Liver (tissue), 9 donors: ENCODE results near the gene CDIPT. TPM values are rescaled to one million over a fixed set of nuclear protein-coding genes. Genes with fewer than 3 reads are reported as not detected.
"Not testable (repeated sequence)": the region's sequence is repeated elsewhere in the genome, so short reads cannot be mapped to it uniquely, and the experiment has no call there.

Source experiments
- DNase-seq: peaks from one replicate; pipeline ENCODE4 v3.0.0-alpha.2; 2017; ENCODE audit warnings: low spot score
- H3K27ac ChIP-seq, 2 donors: one replicate each; pipeline ENCODE4 v1.7.0; 2013; ENCODE audit warnings: inconsistent platforms in 2 of 2, low read length in 2 of 2, control low read depth in 1 of 2, low read depth in 1 of 2, mild to moderate bottlenecking in 1 of 2
- H3K27me3 ChIP-seq, 4 donors: one replicate each; pipeline versions ENCODE4 v1.6.1 to v1.7.0; 2013; ENCODE audit warnings: low read length in 3 of 4, inconsistent platforms in 1 of 4, mild to moderate bottlenecking in 1 of 4, moderate library complexity in 1 of 4; ENCODE audit not compliant: control insufficient read depth in 4 of 4, insufficient read depth in 4 of 4
- H3K36me3 ChIP-seq, 4 donors: one replicate each; pipeline versions ENCODE4 v1.6.1 to v1.7.0; 2013; ENCODE audit warnings: low read length in 3 of 4, mild to moderate bottlenecking in 3 of 4, low read depth in 1 of 4, moderate library complexity in 1 of 4; ENCODE audit not compliant: control insufficient read depth in 4 of 4, insufficient read depth in 3 of 4
- H3K4me1 ChIP-seq, 4 donors: one replicate each; pipeline versions ENCODE4 v1.6.1 to v1.7.0; 2013; ENCODE audit warnings: low read length in 3 of 4, mild to moderate bottlenecking in 3 of 4, moderate library complexity in 1 of 4; ENCODE audit not compliant: control insufficient read depth in 4 of 4, insufficient read depth in 4 of 4
- H3K4me3 ChIP-seq, 3 donors: one replicate each; pipeline versions ENCODE4 v1.6.1 to v1.7.0; 2013; ENCODE audit warnings: low read length in 3 of 3, control low read depth in 1 of 3, low read depth in 1 of 3, mild to moderate bottlenecking in 1 of 3
- H3K9ac ChIP-seq, 2 donors: one replicate each; pipeline ENCODE4 v1.7.0; 2013; ENCODE audit warnings: low read length in 2 of 2, mild to moderate bottlenecking in 2 of 2, moderate library complexity in 2 of 2, control low read depth in 1 of 2, low read depth in 1 of 2
- H3K9me3 ChIP-seq, 4 donors: one replicate each; pipeline versions ENCODE4 v1.6.1 to v1.7.0; 2013; ENCODE audit warnings: low read length in 3 of 4; ENCODE audit not compliant: control insufficient read depth in 4 of 4
- EGR1 ChIP-seq, 2 donors: IDR thresholded peaks; 2 replicates each; pipeline ENCODE4 v1.6.1; 2016 to 2018; ENCODE audit warnings: antibody characterized with exemption in 2 of 2, low read depth in 2 of 2
- FOXA1 ChIP-seq: IDR thresholded peaks from 2 replicates; pipeline ENCODE4 v1.6.1; 2016; ENCODE audit warnings: antibody characterized with exemption
- FOXA2 ChIP-seq: IDR thresholded peaks from 2 replicates; pipeline ENCODE4 v1.6.1; 2016; ENCODE audit warnings: antibody characterized with exemption
- GABPA ChIP-seq, 2 donors: IDR thresholded peaks in 1 of 2; conservative IDR thresholded peaks in 1 of 2; 2 replicates each; pipeline ENCODE4 v1.6.1; 2016; ENCODE audit warnings: antibody characterized with exemption in 2 of 2, mild to moderate bottlenecking in 1 of 2, moderate library complexity in 1 of 2
- HNF4A ChIP-seq, 2 donors: conservative IDR thresholded peaks; 2 replicates each; pipeline ENCODE4 v1.6.1; 2016; ENCODE audit warnings: antibody characterized with exemption in 2 of 2, mild to moderate bottlenecking in 2 of 2
- HNF4G ChIP-seq: IDR thresholded peaks from 2 replicates; pipeline ENCODE4 v1.6.1; 2016; ENCODE audit warnings: antibody characterized with exemption
- JUND ChIP-seq, 2 donors: IDR thresholded peaks; 2 replicates each; pipeline ENCODE4 v1.6.1; 2016; ENCODE audit warnings: antibody characterized with exemption in 2 of 2
- MAX ChIP-seq: IDR thresholded peaks from 2 replicates; pipeline ENCODE4 v1.6.1; 2016; ENCODE audit warnings: antibody characterized with exemption
- NR2F2 ChIP-seq: IDR thresholded peaks from 2 replicates; pipeline ENCODE4 v1.6.1; 2016; ENCODE audit warnings: antibody characterized with exemption
- RAD21 ChIP-seq, 2 donors: IDR thresholded peaks; 2 replicates each; pipeline ENCODE4 v1.6.1; 2016; ENCODE audit warnings: antibody characterized with exemption in 2 of 2, mild to moderate bottlenecking in 2 of 2
- REST ChIP-seq: IDR thresholded peaks from 2 replicates; pipeline ENCODE4 v1.6.1; 2016; ENCODE audit warnings: antibody characterized with exemption, mild to moderate bottlenecking
- SP1 ChIP-seq: IDR thresholded peaks from 2 replicates; pipeline ENCODE4 v1.6.1; 2018; ENCODE audit warnings: antibody characterized with exemption, mild to moderate bottlenecking
- TAF1 ChIP-seq: conservative IDR thresholded peaks from 2 replicates; pipeline ENCODE4 v1.6.1; 2016; ENCODE audit warnings: antibody characterized with exemption, mild to moderate bottlenecking
- YY1 ChIP-seq: IDR thresholded peaks from 2 replicates; pipeline ENCODE4 v1.6.1; 2016; ENCODE audit warnings: antibody characterized with exemption, mild to moderate bottlenecking
- WGBS: extraction: QIAGEN DNeasy Blood & Tissue Kit; methylation state at CpG from one replicate; pipeline ENCODE4 v1.1.7; 2013; 5-methylcytosine and 5-hydroxymethylcytosine counted together
- polyA plus RNA-seq, 2 donors: library from polyadenylated mRNA; stranded (reverse) in 1 of 2; unstranded in 1 of 2; fragments of 200-250 nt in 1 of 2; fragments of >200 nt in 1 of 2; fragmentation: Nextera tagmentation in 1 of 2; extraction: Ambion mirVana in 1 of 2; gene quantifications; one replicate each; pipeline versions ENCODE4 v1.2.1 to v1.2.3, GENCODE V29; 2013 to 2015
- total RNA-seq, 2 donors: library from RNA; depleted of rRNA; stranded (reverse); fragments of >200 nt; gene quantifications; one replicate each; pipeline ENCODE4 v1.2.3, GENCODE V29; 2014
- donor health status: healthy.
- donor health status: healthy.
- donor health status: healthy.
- donor health status: healthy.
- donor health status: healthy.

Gene CDIPT
- total and polyA plus RNA-seq, 4 donors = 31.4 to 102 (median 38.4) TPM

DNA sequence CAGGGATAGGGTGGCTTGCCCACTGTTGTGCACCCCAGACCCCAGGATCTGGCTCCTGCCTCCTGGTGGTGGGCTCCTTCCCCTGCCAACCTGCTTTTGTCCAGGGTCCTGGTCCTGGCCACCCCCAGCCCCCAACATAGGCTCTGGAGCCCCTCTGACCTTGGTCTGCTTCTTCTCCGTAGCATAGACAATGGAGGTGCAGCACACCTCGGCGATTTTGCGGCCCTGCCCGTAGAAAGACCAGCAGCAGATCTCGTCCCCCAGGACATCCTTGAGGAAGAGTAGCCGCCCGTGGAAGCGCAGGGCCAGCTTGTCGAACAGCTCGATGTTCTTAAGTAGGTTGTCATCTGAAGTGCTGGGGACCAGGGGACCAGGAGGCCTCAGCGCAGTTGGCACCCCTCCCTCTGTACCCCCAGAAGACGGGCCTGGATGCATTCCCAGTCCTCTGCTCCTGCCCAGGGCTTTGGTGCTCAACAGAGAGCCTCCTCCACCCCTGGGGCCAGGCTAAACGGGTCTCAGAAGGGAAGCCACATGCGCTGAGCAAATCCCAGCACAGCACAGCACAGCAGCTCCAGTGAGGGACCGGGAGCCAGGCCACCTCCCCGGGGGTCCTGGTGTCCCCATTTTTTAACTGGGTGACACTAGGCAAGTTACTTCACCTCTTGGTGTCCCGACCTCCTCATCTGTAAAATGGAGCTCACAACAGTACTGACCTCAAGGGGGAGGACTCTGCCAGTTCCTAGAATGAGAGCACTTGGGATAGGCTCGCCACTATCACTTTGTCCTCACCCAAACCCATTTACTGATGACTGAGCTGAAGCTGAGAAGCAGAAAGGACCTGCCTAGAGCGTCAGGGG, 48.0 kb upstream of the CDIPT start:
- 92% methylated on average over 20 of the region's 20 CpGs for WGBS
- peaks cover 0 to 5% (median 3%) of the 10 kb centered on the region in 4 donors for H3K36me3 ChIP-seq
- no peak overlapping the region for H3K27ac ChIP-seq
- TF ChIP-seq TAF1 (no peak), REST (no peak), MAX (no peak), FOXA2 (no peak), YY1 (no peak), JUND (IDR thresholded peaks at IDR 0.05) (no peak), FOXA1 (no peak), RAD21 (IDR thresholded peaks at IDR 0.05) (no peak), HNF4G (no peak)
- H3K9me3 ChIP-seq = no peaks in the 10 kb centered on the region
- H3K4me3 ChIP-seq = no peak overlapping the region
- no peak overlapping the region for H3K9ac ChIP-seq
- no peaks in the 10 kb centered on the region for H3K4me1 ChIP-seq
- H3K27me3 ChIP-seq = no peaks in the 10 kb centered on the region
- DNase-seq = no peak

GRCh38 chr16:29909851-29910250, 46.8 kb upstream of the CDIPT start:
- not testable (repeated sequence) for H3K4me1 ChIP-seq, DNase-seq, H3K4me3 ChIP-seq, H3K27ac ChIP-seq, H3K9ac ChIP-seq, H3K27me3 ChIP-seq, H3K36me3 ChIP-seq, H3K9me3 ChIP-seq
- 95% methylated on average over 6 of the region's 6 CpGs for WGBS

GRCh38 chr16:29909391-29909790, 46.4 kb upstream of the CDIPT start:
- DNase-seq = no peak
- Histone ChIP-seq H3K9me3 (no peaks in the 10 kb centered on the region), H3K4me1 (no peaks in the 10 kb centered on the region), H3K9ac (no peak overlapping the region), H3K4me3 (no peak overlapping the region), H3K27me3 (no peaks in the 10 kb centered on the region), H3K27ac (no peak overlapping the region), H3K36me3 (peaks cover 0 to 4% (median 3%) of the 10 kb centered on the region in 4 donors)
- 87% methylated on average over 2 of the region's 2 CpGs for WGBS
- TF ChIP-seq NR2F2 = no peak
- TF ChIP-seq MAX = no peak
- TF ChIP-seq JUND (IDR thresholded peaks at IDR 0.05) = no peak
- TF ChIP-seq FOXA1 = no peak
- TF ChIP-seq TAF1 = no peak
- no peak for TF ChIP-seq REST
- no peak for TF ChIP-seq GABPA (IDR thresholded peaks at IDR 0.05 in 1 of 2, conservative IDR thresholded peaks at IDR 0.05 in 1 of 2)
- no peak for TF ChIP-seq EGR1 (IDR thresholded peaks at IDR 0.05; ENCODE audit: low read depth in 2 of 2)
- TF ChIP-seq HNF4A (conservative IDR thresholded peaks at IDR 0.05) = no peak
- TF ChIP-seq SP1 = no peak
- no peak for TF ChIP-seq HNF4G
